H54 (cell line): Measurements from ENCODE around the gene TSHZ3.

Experiments used
- DNase-seq: peaks from one replicate; pipeline ENCODE4 v3.0.0; 2011; ENCODE audit warnings: low spot score, mixed read lengths; ENCODE audit not compliant: insufficient read length
- FAIRE-seq: peaks from 3 replicates; lab custom pipeline; 2011; peaks lifted over from hg19 to GRCh38; lab: Jason Lieb, UNC
- POLR2A ChIP-seq: IDR thresholded peaks from 2 replicates; pipeline ENCODE4 v1.6.1; 2011; ENCODE audit warnings: low read depth, mild to moderate bottlenecking, low read length

The TSHZ3 gene

GRCh38 chr19:31350033-31350692, 927 bp upstream of the TSHZ3 start:
- FAIRE-seq: no peak
- TF ChIP-seq POLR2A: no peak
- DNase-seq: peak; percentile 66

GRCh38 chr19:31348481-31349159, 616 bp downstream of the TSHZ3 start:
- TF ChIP-seq POLR2A: no peak
- FAIRE-seq (no peak), DNase-seq (peak; percentile 38)

GRCh38 chr19:31347828-31348392, 1.3 kb downstream of the TSHZ3 start:
- TF ChIP-seq POLR2A: no peak
- FAIRE-seq (no peak), DNase-seq (no peak)

- FAIRE-seq (no peak), DNase-seq (no peak)
- TF ChIP-seq POLR2A: no peak
Measured at GRCh38 chr19:31347354-31347753, 1.9 kb downstream of the TSHZ3 start.

- DNase-seq (no peak), FAIRE-seq (no peak)
- no peak for TF ChIP-seq POLR2A
Measured at GRCh38 chr19:31346184-31347059, 2.8 kb downstream of the TSHZ3 start.

- TF ChIP-seq POLR2A: no peak
- FAIRE-seq (no peak), DNase-seq (no peak)
Measured at GRCh38 chr19:31344403-31344802, 4.8 kb downstream of the TSHZ3 start.

GRCh38 chr19:31342926-31343325, 6.3 kb downstream of the TSHZ3 start:
- FAIRE-seq (no peak), DNase-seq (no peak)
- TF ChIP-seq POLR2A: no peak

- no peak for FAIRE-seq
- no peak for DNase-seq
- no peak for TF ChIP-seq POLR2A
Measured at GRCh38 chr19:31340042-31341025, 8.9 kb downstream of the TSHZ3 start.

GRCh38 chr19:31339411-31339810, 9.8 kb downstream of the TSHZ3 start:
- DNase-seq: no peak
- no peak for TF ChIP-seq POLR2A
- no peak for FAIRE-seq

GRCh38 chr19:31338069-31338776, 11.0 kb downstream of the TSHZ3 start:
- FAIRE-seq (no peak), DNase-seq (no peak)
- no peak for TF ChIP-seq POLR2A

GRCh38 chr19:31337008-31337914, 12.0 kb downstream of the TSHZ3 start:
- no peak for TF ChIP-seq POLR2A
- DNase-seq: no peak
- no peak for FAIRE-seq

GRCh38 chr19:31335716-31336115, 13.5 kb downstream of the TSHZ3 start:
- FAIRE-seq (no peak), DNase-seq (no peak)
- no peak for TF ChIP-seq POLR2A
